ENCODE results near the gene MYL5.

MYL5 gene

DNA sequence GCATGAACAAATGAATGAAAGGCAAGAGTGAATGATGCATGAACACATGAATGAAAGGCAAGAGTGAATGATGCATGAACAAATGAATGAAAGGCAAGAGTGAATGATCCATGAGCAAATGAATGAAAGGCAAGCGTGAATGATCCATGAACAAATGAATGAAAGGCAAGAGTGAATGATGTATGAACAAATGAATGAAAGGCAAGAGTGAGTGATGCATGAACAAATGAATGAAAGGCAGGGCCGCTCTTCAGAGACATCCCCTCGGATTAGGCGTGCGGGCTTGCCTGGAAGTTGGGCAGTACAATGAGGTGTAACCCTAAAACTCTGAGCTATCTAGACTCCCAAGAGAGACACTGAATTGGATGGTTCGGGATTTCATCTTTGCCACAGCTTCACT is 35.0 kb downstream of the MYL5 start:
- Histone ChIP-seq H3K9ac (ENCODE audit: low read depth, low read length) (no peak overlapping the region), H3K4me2 (ENCODE audit: insufficient read depth, low read length) (peak overlapping the region; percentile 63; the same call in 1 of the 2 replicates), H3K27ac (ENCODE audit: low read length) (no peak overlapping the region), H3K36me3 (ENCODE audit: insufficient read depth, low read length) (peaks cover 41% of the 10 kb centered on the region), H3K79me2 (ENCODE audit: insufficient read depth, low read length) (peaks cover 82% of the 10 kb centered on the region), H2AFZ (ENCODE audit: low read depth, low read length) (no peak overlapping the region), H3K27me3 (ENCODE audit: insufficient read depth, low read length, poor library complexity) (no peaks in the 10 kb centered on the region), H4K20me1 (ENCODE audit: insufficient read depth, low read length) (peaks cover 60% of the 10 kb centered on the region), H3K4me3 (ENCODE audit: low read depth in 1 of 2, low read length in 2 of 2) (no peak overlapping the region), H3K4me1 (ENCODE audit: insufficient read depth, low read length) (peaks cover 43% of the 10 kb centered on the region), H3K9me3 (ENCODE audit: insufficient read depth, low read length, severe bottlenecking) (no peaks in the 10 kb centered on the region)
- DNase-seq (no peak), ATAC-seq (ENCODE audit: insufficient read depth, low read depth) (no peak)
- TF ChIP-seq CTCF (IDR thresholded peaks at IDR 0.05; ENCODE audit: borderline replicate concordance, extremely low read depth, low read length, poor library complexity, severe bottlenecking): no peak
- TF ChIP-seq EZH2 (IDR thresholded peaks at IDR 0.05; ENCODE audit: borderline replicate concordance, low read depth, low read length, severe bottlenecking): no peak

DNA sequence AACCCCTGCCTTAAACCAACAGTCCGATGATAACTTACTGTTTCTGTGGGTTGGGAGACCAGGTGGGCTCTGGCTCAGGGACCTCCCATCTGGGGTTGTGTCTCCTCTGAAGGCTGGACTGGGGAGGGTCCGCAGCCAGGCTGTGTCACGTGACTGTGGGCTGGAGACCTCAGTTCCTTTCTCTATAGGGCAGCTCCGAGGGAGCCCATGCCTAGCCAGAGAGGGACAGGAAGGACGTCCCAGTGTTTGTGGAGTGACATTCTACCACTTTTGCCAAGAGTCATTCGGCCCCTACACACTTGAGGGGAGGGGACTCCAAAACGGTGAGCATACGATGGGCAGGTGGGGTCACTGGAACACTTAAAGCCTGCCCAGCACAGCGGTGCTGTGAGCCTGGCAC is 35.8 kb downstream of the MYL5 start:
- H3K9ac ChIP-seq (ENCODE audit: low read depth, low read length): no peak overlapping the region
- H3K36me3 ChIP-seq (ENCODE audit: insufficient read depth, low read length): peaks cover 45% of the 10 kb centered on the region
- no peak overlapping the region for H2AFZ ChIP-seq (ENCODE audit: low read depth, low read length)
- ATAC-seq (ENCODE audit: insufficient read depth, low read depth) (no peak), DNase-seq (no peak)
- H3K27me3 ChIP-seq (ENCODE audit: insufficient read depth, low read length, poor library complexity): no peaks in the 10 kb centered on the region
- H3K4me2 ChIP-seq (ENCODE audit: insufficient read depth, low read length): peak overlapping the region; percentile 63; the same call in 1 of the 2 replicates
- peaks cover 68% of the 10 kb centered on the region for H4K20me1 ChIP-seq (ENCODE audit: insufficient read depth, low read length)
- H3K4me3 ChIP-seq (ENCODE audit: low read depth in 1 of 2, low read length in 2 of 2): no peak overlapping the region
- no peaks in the 10 kb centered on the region for H3K9me3 ChIP-seq (ENCODE audit: insufficient read depth, low read length, severe bottlenecking)
- H3K27ac ChIP-seq (ENCODE audit: low read length): no peak overlapping the region
- peaks cover 90% of the 10 kb centered on the region for H3K79me2 ChIP-seq (ENCODE audit: insufficient read depth, low read length)
- no peak for TF ChIP-seq CTCF (IDR thresholded peaks at IDR 0.05; ENCODE audit: borderline replicate concordance, extremely low read depth, low read length, poor library complexity, severe bottlenecking)
- TF ChIP-seq EZH2 (IDR thresholded peaks at IDR 0.05; ENCODE audit: borderline replicate concordance, low read depth, low read length, severe bottlenecking): no peak
- H3K4me1 ChIP-seq (ENCODE audit: insufficient read depth, low read length): peaks cover 39% of the 10 kb centered on the region

- Histone ChIP-seq H3K4me2 (ENCODE audit: insufficient read depth, low read length) (0 out of 2 replicates have a peak overlapping the region, but pooled peaks have one; percentile 4), H3K27me3 (ENCODE audit: insufficient read depth, low read length, poor library complexity) (no peaks in the 10 kb centered on the region), H3K36me3 (ENCODE audit: insufficient read depth, low read length) (peaks cover 43% of the 10 kb centered on the region), H3K9me3 (ENCODE audit: insufficient read depth, low read length, severe bottlenecking) (no peaks in the 10 kb centered on the region), H3K9ac (ENCODE audit: low read depth, low read length) (no peak overlapping the region), H3K27ac (ENCODE audit: low read length) (no peak overlapping the region), H3K4me3 (ENCODE audit: low read depth in 1 of 2, low read length in 2 of 2) (no peak overlapping the region), H3K79me2 (ENCODE audit: insufficient read depth, low read length) (peaks cover 92% of the 10 kb centered on the region), H3K4me1 (ENCODE audit: insufficient read depth, low read length) (peaks cover 36% of the 10 kb centered on the region), H2AFZ (ENCODE audit: low read depth, low read length) (no peak overlapping the region), H4K20me1 (ENCODE audit: insufficient read depth, low read length) (peaks cover 71% of the 10 kb centered on the region)
- TF ChIP-seq EZH2 (IDR thresholded peaks at IDR 0.05; ENCODE audit: borderline replicate concordance, low read depth, low read length, severe bottlenecking) (no peak), CTCF (IDR thresholded peaks at IDR 0.05; ENCODE audit: borderline replicate concordance, extremely low read depth, low read length, poor library complexity, severe bottlenecking) (no peak)
- no peak for DNase-seq
- ATAC-seq (ENCODE audit: insufficient read depth, low read depth): no peak
These were observed 36.6 kb downstream of the MYL5 start for GRCh38 chr4:710916-711315.

GRCh38 chr4:712093-712492 is 37.8 kb downstream of the MYL5 start:
- Histone ChIP-seq H3K36me3 (ENCODE audit: insufficient read depth, low read length) (peaks cover 41% of the 10 kb centered on the region), H3K4me2 (ENCODE audit: insufficient read depth, low read length) (0 out of 2 replicates have a peak overlapping the region, but pooled peaks have one; percentile 31), H3K9ac (ENCODE audit: low read depth, low read length) (no peak overlapping the region), H3K4me3 (ENCODE audit: low read depth in 1 of 2, low read length in 2 of 2) (no peak overlapping the region), H3K9me3 (ENCODE audit: insufficient read depth, low read length, severe bottlenecking) (no peaks in the 10 kb centered on the region), H2AFZ (ENCODE audit: low read depth, low read length) (no peak overlapping the region), H3K4me1 (ENCODE audit: insufficient read depth, low read length) (peaks cover 30% of the 10 kb centered on the region), H3K27ac (ENCODE audit: low read length) (no peak overlapping the region), H3K27me3 (ENCODE audit: insufficient read depth, low read length, poor library complexity) (no peaks in the 10 kb centered on the region), H4K20me1 (ENCODE audit: insufficient read depth, low read length) (peaks cover 66% of the 10 kb centered on the region), H3K79me2 (ENCODE audit: insufficient read depth, low read length) (peaks cover 84% of the 10 kb centered on the region)
- ATAC-seq (ENCODE audit: insufficient read depth, low read depth) (no peak), DNase-seq (no peak)
- TF ChIP-seq CTCF (IDR thresholded peaks at IDR 0.05; ENCODE audit: borderline replicate concordance, extremely low read depth, low read length, poor library complexity, severe bottlenecking) (no peak), EZH2 (IDR thresholded peaks at IDR 0.05; ENCODE audit: borderline replicate concordance, low read depth, low read length, severe bottlenecking) (no peak)
